HG03280 (cell line): ENCODE data around the gene MYD88.
"Not testable (repeated sequence)": the region's sequence is repeated elsewhere in the genome, so short reads cannot be mapped to it uniquely, and the experiment has no call there.

Source experiments
- ATAC-seq: cut with Tn5 transposase; IDR thresholded peaks from one replicate; pipeline ENCODE4 v1.9.1; 2021; ENCODE audit warnings: mild to moderate bottlenecking, moderate library complexity; ENCODE audit not compliant: unreplicated experiment

MYD88 gene

DNA sequence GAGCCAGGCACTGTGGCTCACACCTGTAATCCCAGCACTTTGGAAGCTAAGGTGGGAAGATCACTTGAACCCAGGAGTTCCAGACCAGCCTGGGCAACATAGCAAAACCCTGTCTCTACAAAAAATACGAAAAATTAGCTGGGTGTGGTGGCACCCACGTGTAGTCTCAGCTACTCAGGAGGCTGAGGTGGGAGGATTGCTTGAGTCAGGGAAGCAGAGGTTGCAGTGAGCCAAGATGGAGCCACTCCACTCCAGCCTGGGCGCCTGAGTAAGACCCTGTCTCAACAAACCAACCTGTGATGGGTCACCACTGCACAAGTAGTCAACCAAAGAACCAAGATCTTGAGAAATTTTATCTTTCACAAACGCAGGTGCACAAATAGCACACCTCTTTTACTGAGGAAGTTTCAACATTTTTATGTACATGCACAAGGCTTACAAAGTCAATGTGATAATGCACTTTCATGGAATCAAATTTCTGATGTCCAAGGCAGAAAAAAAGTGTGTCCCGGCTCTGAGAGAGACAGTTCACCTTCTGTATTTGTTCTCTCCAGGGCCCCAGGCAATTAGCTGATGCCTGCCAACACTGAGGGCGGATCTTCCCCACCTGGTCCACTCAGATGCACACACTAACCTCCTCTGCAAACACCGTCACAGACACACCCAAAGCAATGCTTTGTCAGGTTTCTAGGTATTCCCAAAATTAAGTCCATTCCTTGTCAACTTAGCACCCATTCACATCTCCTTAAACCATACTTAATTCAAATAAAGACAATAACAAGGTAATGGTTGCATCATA lies 13.9 kb upstream of the MYD88 start:
- no peak for ATAC-seq

DNA sequence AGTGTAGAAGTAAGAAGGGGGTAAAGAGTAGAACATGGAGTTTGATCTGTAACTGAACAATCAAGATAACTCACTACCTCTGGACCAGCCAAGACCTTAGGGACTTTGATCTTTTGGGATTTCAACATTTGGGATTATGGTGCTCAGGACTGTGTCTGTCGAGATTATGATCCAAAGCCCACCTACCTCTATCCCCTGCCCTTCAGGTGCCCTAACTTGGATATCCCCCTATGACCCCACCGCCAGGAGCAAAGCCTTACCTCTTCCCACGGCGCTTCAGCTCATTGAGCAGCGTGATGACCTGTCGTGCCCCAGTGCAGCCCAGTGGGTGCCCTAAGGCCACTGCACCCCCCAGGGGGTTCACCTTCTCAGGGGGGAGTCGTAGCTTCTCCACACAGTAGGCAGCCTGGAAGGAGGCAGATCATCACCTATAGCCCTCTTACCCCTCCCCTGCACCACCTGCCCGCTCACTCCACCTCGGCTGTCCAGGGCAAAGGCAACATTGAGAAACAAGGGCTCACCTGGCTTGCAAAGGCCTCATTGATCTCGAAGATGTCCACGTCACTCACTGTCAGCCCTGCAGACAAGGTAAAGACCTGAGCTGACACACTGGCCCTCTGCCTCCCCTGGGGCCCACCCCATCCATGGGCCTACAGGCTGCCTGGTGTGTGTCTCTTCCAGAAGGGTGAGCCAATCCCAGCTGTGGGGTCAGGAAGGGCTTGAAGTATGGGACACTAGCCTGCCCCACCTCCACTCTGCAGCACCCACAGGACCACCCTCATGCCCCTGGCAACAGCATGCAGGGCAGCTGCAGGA lies 12.9 kb upstream of the MYD88 start:
- no peak for ATAC-seq

DNA sequence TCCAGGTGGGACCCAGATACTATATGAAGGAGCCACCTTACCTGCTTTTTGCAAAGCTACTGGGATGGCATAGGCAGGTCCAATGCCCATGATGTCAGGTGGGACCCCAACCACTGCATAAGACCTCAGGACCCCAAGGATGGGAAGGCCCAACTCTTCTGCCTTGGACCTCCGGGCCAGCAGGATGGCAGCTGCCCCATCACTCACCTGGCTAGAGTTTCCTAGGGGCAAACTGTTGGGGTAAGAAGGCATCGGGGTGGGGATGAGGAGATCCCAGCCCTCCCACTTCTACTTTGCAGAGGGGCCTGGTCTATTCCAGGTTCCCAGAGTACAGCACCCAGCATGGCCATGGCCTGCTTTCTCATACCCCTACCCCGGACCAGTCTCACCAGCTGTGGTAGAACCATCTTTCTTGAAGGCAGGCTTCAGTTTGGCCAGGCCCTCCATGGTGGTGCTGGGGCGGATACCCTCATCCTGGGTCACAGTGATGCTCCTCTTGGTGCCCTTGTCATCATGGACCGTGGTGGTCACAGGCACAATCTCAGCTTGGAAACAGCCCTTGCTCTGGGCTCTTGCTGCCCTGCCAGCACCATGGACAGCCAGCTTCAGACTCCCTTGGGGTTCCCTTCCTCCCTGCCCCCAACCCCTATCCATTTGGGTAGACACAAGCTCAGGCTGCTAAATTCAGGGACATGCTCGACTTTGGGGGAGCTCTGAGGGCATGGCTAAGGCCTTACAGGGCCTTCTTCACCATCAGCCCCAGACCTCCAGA lies 12.2 kb upstream of the MYD88 start:
- no peak for ATAC-seq

DNA sequence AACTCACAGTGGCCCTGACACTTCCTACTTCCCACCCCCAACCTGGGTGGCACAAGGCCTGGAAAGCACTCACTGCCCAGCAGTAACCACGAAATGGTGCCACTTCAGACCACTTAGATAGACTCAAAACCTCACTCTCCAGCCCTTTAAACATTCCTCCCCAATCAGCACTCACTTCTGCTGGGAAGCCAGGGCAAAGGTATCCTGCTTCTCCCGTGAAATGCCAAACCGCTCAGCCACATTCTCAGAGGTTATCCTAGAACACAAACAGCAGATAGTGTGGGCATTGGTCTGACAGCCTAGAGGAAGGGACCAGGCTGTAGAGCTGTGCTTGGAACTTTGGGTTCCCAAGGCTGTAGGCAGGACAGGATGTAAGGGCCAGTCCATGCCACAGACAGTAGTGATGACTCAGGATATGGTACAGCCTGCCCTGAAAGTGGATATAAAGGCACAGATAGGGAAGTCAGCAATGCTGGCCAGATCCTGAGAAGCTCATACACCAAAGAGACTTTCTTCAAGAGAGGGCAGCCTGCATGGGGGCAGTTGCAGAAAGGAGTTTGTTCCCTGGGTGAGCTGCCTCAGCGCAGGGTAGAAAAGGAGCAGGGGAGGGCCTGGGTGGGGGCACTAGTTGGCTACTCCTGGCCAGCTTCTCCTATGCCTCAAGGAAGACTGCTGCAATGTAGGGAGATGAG lies 10.7 kb upstream of the MYD88 start:
- no peak for ATAC-seq

DNA sequence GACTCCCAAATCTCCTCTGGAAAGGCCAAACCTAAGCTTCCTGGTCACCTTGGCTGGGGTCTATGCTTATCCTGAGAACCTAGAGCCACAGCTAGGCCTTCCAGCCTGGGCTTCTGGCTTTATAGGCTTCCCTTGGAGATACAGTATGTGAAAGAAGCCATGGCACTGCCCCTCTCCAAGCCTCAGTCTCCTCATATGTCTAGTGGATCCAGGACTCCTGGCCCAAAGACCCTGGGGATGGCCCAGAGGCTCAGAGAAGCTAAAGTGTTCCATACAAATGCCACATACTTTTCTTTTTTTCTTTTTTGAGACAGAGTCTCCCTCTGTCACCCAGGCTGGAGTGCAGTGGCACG lies 10.2 kb upstream of the MYD88 start:
- no peak for ATAC-seq

DNA sequence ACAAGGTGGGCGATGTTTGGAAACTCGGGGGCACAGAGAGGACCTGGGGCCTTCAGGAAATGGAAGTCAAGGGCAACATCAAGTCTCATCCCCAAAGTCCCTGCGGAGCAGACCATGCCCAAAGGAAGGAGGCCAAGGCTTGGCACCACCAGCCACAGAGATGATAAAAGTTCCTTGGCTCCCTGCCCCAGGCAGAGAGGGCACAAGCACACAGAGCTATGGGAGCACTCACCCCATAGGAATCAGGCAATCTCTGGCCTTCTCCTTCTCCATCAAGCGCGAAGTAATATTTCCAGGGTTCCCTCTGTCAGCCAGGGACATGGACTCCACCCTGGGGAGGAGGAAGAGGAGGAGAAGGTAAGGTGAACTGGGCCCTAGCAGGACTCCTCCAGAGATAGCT lies 9.4 kb upstream of the MYD88 start:
- no peak for ATAC-seq

DNA sequence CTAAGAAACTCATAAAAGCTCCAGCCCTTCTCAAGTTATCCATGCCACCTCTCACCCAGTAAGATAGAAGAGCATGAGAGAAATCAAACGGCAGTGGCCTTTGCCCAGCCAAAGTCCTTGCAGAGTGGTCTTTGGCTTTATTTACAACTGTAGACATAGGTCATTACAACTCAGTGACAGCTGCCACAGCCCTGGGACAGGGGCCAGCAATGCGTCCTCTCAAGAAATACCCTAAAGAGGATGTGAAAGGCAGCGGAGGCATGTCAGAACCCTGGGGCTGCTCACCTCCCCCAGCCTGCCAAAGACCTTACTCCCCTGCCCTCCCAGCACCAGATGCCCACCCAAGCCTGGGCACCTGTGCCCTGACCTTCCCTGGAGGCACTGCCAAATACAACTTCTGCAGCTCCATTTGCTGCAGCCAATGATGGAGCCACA lies 7.8 kb upstream of the MYD88 start:
- no peak for ATAC-seq

DNA sequence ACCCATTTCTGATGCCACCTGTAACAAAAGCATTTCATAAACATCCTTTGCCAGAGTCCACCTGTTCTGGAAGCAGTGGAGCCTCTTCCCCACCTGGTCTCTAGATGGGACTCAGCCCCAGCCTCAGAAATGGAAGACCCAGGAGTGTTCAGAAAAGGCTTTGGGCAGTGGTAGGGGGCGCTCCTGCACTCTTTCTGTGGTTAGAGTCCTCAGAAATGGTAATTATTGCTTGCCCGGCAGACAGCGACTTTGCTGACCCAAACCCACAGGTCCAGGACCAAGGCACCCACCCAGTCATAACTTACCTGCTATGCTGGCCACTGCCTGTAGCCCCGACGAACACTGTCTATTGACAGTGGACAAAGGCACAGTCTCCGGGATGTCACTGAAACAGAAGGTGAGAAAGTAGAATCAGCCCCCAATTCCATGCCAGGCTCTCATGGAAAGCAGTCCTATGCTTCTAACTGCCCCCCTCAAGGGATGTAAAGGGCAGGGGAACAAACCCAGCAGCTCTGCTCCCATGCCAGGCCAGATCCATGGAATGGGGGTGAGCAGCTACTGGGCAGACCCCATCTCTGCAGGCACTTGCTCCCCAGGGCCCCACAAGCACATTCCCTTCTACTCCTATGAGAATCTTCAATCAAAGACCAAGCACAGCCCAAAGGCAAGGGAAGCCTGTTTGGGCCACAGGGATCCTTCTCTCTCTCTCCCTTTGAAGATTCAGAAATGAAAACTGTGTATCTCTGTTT lies 6.7 kb upstream of the MYD88 start:
- no peak for ATAC-seq

DNA sequence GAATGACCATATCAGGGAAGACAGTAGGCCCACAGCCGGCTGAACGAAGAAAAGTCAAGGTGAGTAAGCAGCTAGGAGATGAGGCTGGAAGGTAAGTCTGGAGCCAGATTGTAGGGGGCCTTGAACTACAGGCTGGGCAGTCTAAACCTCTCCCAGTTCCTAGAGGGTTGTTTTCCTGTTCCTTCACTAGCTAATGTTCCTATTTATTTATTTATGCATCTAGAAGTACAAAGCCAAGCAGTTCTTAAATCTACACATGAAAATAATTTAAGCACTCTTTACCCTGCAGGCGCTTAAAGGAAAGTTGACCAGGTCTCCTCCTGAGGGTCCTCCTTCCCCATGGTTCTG lies 5.3 kb upstream of the MYD88 start:
- ATAC-seq = no peak

DNA sequence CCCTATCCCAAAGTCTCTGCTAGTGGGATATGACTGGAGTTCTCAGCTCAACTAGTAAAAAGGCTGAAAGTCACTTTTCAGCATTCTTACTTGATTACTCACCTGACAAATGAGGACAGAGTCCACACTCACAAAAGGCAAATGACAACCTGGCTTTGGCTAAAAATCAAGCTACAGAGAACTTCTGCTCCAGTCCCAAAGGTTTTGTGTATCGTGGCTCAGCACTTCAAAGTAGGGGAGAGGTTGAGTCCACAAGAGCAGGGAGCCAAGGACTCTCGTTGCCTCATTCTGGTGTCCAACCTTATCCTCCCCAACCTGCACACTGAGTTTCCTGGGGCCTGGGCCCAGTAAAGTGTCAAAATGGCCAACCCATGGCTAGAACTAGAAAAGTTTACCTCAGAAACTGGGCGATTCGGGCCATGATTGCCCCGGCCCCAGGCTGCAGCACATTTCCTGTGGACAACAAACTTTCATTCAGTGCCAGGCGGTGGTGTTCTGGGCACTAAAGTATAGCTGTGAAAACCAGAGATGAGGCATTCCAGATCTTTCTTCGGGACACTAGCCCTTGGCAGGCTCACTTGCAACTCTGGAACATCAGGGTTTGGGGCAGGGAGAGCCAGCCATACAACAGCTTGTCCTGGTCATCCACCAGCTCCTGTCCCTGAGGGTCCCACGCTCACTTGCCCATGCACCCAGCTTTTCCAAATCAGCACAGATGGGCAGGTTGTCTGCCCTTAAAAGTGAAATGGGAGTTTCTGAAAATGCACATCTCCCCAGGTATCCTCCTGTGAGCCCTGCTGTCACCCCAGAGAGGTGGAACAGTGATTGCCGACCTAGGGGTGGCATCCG lies 4.7 kb upstream of the MYD88 start:
- ATAC-seq = no peak

DNA sequence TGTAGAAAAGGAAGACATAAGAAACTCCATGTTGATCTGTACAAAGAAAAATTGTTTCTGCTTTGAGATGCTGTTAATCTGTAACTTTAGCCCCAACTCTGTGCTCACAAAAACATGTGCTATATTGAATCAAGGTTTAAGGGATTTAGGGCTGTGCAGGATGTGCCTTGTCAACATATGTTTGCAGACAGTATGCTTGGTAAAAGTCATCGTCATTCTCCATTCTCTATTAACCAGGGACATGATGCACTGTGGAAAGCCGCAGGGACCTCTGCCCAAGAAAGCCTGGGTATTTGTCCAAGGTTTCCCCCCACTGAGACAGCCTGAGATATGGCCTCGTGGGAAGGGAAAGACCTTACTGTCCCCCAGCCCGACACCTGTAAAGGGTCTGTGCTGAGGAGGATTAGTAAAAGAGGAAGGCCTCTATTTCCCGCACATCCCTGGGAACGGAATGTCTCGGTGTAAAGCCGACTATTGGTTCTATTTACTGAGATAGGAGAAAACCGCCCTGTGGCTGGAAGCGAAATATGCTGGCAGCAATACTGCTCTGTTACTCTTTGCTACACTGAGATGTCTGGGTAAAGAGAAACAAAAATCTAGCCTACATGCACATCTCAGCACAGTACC lies 3.8 kb upstream of the MYD88 start:
- ATAC-seq = not testable (repeated sequence)

DNA sequence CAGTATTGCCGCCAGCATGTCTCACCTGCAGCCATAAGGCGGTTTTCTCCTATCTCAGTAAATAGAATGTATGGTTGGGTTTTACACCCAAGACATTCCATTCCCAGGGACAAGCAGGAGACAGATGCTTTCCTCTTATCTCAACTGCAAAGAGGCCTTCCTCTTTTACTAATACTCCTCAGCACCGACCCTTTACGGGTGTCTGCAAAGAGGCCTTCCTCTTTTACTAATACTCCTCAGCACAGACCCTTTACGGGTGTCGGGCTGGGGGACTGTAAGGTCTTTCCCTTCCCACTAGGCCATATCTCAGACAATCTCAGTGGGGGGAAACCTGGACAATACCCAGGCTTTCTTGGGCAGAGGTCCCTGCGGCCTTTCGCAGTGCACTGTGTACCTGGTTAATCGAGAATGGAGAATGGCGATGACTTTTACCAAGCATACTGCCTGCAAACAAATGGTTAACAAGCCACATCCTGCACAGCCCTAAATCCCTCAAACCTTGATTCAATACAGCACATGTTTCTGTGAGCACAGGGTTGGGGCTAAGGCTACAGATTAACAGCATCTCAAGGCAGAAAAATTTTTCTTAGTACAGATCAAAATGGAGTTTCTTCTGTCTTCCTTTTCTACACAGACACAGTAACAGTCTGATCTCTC lies 2.7 kb upstream of the MYD88 start:
- not testable (repeated sequence) for ATAC-seq

DNA sequence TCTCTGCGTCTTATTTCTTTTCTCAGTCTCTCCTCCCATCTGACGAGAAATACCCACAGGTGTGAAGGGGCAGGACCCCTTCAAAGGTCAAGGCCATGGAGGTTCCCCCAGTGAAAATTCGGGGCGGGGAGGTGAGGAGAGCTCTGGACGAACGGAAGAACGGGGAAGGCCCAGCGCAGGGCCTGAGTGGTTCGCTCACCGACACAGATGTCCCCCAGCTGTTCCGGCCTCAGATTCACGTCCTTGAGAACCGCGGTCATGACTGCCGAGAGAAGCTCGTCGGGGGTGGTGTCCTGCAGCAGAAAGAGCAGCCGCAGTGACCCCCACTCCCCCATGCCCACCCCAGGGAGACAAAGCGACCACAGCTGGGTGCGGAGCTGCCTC lies 2.1 kb upstream of the MYD88 start:
- ATAC-seq = no peak

DNA sequence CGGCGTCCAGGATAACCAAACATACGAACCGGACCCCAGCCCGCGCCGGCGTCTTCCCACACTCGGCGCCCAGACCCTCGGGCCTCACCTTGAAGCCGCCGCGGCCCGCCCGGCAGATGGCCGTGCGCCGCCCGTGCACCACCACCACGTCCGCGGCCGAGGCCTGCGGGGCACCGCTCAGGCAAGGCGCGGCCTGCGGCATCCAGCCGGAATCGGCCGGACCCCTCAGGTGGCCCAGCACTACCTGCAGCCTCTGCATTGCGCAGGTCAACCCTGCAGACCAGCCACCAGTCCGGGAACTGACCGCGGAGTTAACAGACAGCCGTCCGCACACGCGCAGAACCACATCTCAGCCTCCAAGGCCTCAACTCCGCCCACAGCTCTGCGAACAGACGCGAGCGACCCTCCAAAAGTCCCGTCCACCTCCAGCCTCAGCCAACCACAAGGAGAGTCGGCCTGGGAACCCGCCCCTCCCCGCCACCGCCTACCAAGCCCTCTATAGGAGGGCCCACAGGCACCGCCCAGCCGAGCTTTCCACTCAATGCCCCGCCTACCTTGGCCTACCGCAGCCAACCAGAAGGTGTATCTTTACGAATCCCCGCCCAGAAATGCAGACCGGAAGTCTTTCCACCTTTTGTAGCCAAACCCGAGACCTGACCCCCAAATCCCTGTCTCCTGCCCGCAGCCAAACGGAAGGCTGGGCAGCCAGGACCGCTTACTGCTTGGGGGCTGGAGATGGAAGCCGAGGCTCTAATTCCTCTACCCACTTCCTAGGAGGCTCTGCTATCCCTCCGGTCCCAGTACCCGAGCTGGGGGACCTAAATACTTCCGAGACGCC lies 1.5 kb upstream of the MYD88 start, which contains the start of gene ACAA1:
TSS of gene ACAA1 (minus strand) at position 351 of the 838 bp plus-strand sequence. CDS start at position 259, 92 bp downstream.
- ATAC-seq = peak; percentile 93

DNA sequence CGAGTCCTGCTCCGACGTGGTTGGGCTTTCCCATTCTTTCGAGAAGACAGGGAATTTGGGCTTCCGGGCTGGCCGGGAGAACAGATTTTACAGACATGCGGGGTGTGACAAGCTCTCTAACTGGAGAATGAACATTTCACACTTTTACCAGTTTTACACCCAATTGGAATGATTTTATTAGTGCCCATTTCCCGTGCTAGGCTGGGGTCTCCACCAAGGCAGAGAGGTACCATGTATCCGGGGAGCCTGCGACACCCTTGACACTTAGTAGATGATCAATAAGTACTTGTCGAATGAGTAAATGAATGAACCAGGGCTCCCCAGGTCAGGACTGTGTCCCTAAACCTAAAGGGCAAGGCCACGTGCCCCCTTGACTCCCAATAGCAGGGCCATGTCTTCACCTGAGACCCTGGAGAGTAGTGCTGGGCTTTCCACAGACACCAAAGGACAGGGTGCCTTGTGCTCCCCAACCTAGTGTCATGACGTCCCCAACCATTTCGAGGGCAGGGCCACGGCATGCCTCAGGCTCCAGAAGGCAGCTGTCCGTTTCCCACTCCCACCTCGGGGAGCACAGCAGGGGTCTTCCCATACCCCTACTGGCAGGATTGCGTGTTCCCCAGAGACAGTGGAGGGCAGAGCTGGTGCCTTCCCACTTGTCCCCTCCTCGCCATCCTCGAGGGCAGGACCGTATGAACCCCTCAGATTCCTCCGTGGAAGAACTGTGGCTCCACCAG lies 679 bp upstream of the MYD88 start:
- ATAC-seq = no peak

DNA sequence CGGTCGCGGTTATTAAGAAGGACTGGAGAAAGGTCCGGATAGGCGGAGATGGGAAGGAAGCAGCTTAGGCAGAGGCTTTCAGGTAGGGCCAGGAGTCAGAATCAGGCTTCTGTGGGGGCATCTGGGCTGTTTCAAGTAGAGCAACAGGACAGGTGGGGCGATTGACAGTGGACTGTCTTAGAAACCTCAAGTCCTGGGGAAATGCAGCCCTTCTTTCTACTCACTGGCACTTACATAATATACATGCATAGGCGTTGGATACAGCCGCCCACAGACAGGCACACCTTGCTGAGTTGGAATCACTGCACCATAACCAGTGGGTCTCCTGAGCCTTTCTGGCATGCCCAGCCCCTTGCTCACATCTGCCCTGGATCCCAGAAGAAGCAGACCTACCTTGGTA lies 730 bp downstream of the MYD88 start:
- no peak for ATAC-seq

DNA sequence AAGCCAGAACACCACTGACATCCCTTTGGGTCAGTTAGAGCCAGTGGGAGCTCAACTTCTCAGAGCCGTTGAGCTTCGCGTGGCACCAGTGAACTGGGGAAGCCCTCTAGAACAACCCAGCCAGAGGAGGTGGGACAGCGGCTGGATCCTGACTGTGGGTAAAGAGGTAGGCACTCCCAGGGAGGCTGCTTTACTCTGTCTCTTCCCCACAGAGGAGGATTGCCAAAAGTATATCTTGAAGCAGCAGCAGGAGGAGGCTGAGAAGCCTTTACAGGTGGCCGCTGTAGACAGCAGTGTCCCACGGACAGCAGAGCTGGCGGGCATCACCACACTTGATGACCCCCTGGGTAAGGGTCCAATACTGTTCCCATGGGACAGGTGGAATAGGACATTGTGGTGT lies 1.2 kb downstream of the MYD88 start:
- ATAC-seq = no peak
